ENCODE results near the gene ABCG1.

DNA sequence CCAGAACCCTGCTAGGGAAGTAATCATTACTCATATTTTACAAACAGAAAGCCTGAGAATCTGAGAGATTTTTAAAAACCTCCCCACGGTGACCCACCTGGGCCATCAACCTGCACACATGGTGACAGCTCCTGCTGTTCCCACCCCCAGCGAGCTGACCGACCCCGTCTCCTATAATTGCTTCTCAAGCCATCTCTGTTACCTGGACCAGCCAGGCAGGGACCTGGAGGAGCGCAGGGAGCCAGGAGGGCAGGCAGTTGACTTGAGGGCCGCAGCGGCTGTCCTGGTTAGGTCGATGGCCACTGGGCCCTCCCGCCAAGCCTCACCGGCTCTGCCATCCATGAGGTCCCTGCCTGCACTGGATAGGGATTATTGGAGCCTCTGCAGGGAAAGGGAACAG is 124.2 kb downstream of the ABCG1 start:
- TF ChIP-seq CSDC2 (CRISPR knock-in tag; IDR thresholded peaks at IDR 0.05) (no peak), ZFP3 (CRISPR knock-in tag; IDR thresholded peaks at IDR 0.05) (no peak), ZFP30 (CRISPR knock-in tag; IDR thresholded peaks at IDR 0.05) (no peak), SNAI2 (CRISPR knock-in tag; IDR thresholded peaks at IDR 0.05) (no peak)
- TF ChIP-seq, protein P1, sequence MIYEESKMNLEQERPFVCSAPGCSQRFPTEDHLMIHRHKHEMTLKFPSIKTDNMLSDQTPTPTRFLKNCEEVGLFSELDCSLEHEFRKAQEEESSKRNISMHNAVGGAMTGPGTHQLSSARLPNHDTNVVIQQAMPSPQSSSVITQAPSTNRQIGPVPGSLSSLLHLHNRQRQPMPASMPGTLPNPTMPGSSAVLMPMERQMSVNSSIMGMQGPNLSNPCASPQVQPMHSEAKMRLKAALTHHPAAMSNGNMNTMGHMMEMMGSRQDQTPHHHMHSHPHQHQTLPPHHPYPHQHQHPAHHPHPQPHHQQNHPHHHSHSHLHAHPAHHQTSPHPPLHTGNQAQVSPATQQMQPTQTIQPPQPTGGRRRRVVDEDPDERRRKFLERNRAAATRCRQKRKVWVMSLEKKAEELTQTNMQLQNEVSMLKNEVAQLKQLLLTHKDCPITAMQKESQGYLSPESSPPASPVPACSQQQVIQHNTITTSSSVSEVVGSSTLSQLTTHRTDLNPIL (CRISPR knock-in tag; IDR thresholded peaks at IDR 0.05; ENCODE audit: low read depth), result no peak

Data from SK-N-SH treated with all-trans-retinoic acid at 6 μM for 48 hours (cell line).